NCI-H345 treated with DMSO at 0.1 percent for 48 hours (cell line): Measurements from ENCODE around the gene MYO9B.
A peak's percentile ranks its signal among the peaks of the same experiment; 100 is the strongest.

ENCODE experiments used
- DNase-seq: peaks from one replicate; lab custom pipeline; 2025; ENCODE audit not compliant: unreplicated experiment; lab: John Stamatoyannopoulos, UW

MYO9B gene

DNA sequence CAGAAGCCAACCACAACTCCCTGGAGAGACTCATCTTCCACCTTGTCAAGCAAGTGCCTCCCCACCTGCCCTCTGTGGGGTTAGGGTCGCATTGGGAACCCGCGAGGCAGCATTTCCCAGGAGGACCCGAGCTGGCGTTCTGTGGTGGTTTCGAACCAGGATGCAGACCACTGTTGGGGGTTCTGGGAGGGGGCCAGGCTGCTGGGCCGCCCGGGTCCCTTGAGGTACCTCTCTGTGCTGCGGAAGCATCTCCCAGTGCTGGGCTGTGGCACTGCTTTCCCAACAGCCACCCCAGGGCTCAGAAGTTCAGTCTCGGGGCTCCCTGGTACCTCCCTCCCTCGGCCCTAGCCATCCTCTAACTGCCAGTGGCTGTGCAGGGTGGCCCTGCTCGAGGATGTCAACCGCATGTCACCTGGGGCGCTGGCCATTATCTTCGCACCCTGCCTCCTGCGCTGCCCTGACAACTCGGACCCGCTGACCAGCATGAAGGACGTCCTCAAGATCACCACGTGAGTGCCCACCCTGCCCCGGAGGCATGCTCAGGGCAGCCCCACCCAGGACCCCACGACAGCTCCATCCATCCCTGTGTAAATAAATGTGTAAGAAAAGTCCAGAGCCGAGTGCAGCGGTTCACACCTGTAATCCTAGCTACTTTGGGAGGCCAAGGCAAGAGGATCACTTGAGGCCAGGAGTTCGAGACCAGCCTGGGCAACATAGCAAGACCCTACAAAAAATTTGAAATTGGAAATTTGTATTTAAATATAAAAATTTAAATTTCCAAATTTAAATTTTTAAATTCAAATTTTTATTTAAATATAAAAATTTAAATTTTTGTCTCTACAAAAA lies 131.4 kb downstream of the MYO9B start:
- DNase-seq: no peak

DNA sequence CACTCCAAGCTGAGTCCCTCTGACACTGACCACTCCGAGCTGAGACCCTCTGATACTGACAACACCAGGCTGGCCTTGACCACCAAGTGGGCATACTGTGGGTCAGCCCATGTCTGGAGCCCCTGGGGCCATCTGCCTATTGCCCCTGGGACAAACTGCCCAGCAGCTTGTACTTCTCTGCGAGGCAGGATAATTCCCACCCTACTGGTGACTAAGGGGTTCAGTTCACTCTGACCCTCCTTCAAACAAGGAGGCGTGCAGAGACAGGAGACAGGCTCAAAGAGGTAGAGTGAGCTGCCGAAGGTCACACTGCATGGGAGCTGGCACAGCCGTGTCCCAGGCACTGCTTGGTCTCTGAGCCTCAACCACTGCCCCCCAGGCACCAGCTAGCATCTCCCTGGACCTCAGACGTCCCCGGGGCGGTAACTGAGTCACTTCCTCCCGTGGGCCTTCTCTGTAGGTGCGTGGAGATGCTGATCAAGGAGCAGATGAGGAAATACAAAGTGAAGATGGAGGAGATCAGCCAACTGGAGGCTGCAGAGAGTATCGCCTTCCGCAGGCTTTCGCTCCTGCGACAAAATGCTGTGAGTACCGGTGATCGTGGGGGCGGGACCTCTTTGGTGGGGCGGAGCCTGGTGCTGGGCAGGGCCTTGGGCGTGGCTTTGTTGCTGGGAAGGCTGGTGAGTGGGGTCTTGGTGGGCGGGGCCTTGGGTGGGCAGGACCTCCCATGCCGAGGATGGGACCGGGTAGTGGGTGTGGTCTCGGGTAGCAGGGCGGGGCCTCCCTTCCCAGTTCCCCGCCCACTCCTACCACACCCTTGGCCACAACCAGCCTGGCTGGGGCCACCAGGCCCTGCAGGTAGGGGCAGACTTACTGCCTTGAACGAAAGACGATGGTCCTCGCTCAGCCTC lies 133.8 kb downstream of the MYO9B start:
- no peak for DNase-seq

- no peak for DNase-seq
These were observed 134.7 kb downstream of the MYO9B start for GRCh38 chr19:17210296-17210695.

DNA sequence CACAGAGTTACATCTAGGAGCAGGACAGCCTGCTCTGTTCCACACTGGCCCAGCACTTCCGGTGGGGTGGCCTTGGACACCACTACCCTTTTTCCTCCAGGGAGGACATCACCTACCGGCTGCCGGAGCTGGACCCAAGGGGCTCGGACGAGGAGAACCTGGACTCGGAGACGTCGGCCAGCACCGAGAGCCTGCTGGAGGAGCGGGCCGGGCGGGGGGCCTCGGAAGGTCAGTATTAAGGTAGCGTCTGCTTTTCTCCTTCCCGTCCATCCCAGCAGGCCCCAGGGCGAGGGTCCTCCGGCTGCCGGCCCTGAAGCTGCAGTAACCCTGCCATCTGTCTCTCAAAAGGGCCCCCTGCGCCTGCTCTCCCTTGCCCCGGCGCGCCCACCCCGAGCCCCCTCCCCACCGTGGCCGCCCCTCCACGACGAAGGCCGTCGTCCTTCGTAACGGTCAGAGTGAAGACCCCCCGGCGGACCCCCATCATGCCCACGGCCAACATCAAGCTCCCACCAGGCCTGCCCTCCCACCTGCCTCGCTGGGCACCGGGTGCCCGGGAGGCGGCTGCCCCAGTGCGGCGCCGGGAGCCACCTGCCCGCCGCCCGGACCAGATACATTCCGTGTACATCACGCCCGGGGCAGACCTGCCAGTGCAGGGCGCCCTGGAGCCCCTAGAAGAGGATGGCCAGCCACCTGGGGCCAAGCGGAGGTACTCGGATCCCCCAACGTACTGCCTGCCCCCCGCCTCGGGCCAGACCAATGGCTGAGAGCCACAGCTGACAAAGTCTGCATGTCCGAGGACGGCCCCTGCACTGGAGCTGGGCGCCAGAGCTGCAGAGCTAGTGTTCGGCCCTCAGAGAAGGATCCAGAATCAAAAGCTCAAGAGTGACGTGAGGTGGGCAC lies 136.2 kb downstream of the MYO9B start:
- DNase-seq: no peak

GRCh38 chr19:17213334-17213733 lies 137.8 kb downstream of the MYO9B start:
- no peak for DNase-seq

- DNase-seq: no peak
These were observed 139.0 kb downstream of the MYO9B start for GRCh38 chr19:17214508-17215126.

DNA sequence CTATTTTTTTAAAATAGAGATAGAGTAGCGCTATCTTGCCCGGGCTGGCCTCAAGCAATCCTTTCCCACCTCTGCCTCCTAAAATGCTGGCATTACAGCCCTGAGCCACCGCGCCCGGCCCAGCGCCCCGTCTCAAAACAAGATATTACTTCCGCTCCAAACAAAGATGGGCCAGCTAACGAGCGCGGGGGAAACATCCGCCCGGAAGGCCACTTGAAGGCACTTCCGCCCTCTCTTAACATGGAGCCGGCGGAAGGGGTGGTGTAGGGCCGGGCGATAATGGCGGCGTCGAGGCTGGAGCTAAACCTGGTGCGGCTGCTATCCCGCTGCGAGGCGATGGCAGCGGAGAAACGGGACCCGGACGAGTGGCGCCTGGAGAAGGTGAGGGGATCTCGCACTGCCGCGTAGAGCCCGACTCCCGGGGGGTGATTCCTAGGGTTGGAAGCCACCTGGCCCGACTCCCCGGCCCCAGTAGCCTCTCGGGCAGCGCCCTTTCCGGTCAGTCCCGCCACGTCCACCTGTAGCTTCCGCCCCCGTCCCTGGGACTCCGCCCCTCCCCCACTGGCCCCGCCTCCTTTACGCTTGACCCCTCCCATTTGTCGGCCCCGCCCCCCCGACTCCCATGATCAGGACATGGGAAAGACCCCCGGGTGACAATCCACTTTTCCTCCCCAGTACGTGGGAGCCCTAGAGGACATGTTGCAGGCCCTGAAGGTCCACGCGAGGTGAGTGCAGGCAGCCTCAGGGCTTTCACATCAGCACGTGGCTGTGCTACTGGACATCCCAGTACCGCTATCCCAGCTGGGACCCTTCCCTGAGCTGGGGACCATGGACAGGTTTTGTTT lies 139.8 kb downstream of the MYO9B start, which contains the start of gene USE1:
TSS of gene USE1 (plus strand) at position 231 of the 845 bp plus-strand sequence. CDS start at position 280, 49 bp downstream.
- peak; percentile 68 for DNase-seq

DNA sequence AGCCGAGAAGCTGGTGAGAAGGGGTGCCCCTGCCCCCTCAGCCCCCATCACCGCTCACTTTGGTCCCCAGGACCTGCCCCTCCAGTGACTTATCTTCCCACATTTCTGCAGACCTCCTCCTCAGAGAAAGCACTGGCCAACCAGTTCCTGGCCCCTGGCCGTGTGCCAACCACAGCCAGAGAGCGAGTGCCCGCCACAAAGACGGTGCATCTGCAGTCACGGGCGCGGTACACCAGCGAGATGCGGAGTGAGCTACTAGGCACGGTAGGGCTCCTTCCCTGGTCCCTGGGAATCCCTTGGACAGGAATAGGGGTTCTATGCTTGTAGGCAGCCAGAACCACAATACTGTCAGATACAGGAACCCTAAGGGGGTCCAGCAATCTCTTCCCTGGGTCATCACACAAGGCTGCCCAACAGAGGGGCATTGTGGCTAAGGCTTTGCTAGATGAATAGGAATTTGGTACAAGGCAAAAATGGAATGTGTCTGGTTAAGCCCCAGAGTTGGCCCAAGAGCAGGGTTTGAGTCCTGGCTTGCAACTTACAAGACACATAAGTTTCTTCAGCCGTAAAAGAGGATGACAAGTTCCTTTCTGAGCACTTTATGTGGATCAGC lies 140.6 kb downstream of the MYO9B start:
- DNase-seq: no peak

DNA sequence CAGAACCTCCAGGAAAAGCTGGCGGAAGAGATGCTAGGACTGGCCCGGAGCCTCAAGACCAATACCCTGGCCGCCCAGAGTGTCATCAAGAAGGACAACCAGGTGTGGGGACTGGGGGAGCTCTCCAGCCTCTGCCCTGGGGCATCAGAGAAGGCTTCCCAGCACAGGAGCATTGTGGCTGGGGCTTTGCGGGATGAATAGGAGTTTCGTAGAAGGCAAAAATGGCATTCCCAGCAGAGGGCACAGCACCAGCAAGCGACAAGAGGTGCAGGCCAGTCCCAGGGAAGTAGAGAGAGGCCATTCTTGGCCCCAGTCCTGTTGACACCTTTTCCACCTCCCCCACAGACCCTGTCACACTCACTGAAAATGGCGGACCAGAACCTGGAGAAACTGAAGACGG lies 143.7 kb downstream of the MYO9B start:
- no peak for DNase-seq

- no peak for DNase-seq
These were observed 144.7 kb downstream of the MYO9B start for GRCh38 chr19:17220207-17220758.

- no peak for DNase-seq
These were observed 149.5 kb downstream of the MYO9B start for GRCh38 chr19:17225053-17225452.

- peak; percentile 85 for DNase-seq
These were observed 150.7 kb downstream of the MYO9B start, which contains the start of gene OCEL1 for GRCh38 chr19:17226002-17226933. Gene OCEL1 (plus strand): TSS chr19:17226226. CDS start chr19:17226248, 22 bp downstream.

GRCh38 chr19:17227798-17228367 lies 152.3 kb downstream of the MYO9B start:
- no peak for DNase-seq

- DNase-seq: no peak
These were observed 154.3 kb downstream of the MYO9B start for GRCh38 chr19:17229890-17230289.

- no peak for DNase-seq
These were observed 156.7 kb downstream of the MYO9B start for GRCh38 chr19:17232258-17232657.

DNA sequence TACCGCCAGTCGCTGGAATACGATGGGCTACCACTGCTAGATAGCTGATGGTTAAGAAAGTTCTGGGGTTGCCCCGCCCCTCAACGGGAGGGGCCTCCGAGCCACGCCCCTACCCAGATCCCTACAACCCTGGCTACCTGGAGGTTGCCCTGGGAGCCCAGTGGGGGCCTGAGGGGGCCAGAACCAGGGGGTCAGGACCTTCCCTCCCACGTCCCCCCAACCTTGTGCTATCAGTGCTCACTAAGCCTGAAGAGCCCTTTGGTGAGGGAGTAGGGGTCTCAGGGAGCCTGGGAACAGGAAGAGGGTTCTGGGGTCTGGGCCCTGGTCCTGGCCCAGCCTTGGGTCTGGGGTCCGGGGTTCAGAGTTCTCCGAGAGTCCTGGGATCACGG lies 159.3 kb downstream of the MYO9B start:
- DNase-seq: no peak

DNA sequence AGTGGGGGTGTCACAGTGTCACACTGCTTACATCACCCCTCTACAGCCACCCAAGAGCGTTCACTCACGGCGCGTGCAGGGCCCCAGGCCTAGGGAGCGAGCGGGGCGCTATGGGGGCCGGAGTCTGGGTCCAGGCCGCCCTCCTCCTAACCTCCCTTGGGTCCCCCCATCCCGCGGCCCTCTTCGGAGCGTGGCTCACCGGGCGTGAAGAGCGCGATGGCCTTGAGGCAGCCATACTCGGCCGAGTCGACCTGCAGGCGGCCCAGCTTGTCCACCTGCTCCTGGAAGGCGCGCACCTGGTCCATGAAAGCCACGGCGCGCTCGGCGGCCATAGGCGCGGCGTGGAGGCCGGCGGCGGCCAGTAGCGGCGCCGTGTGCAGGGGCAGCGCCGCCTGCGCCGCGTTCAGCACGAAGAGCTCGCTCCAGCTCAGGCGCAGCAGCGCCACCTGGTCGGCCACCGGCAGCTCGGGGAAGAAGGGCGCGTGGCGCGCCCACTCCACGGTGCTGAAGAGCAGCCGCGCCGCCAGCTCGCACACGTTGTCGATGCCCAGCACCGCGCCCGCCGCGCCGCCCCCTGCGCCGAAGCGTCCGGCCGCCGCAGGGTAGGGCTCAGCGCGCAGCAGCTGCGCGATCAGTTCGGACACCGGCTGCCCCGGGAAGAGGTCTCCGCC lies 159.9 kb downstream of the MYO9B start:
- no peak for DNase-seq
